HepG2 (cell line): ENCODE results near the gene LAP3. TPM values are rescaled to one million over a fixed set of nuclear protein-coding genes. Genes with fewer than 3 reads are reported as not detected.

Experiments
- AGO2 ChIP-seq: fragments of 200-400 bp; formaldehyde crosslinking; optimal IDR thresholded peaks from 2 replicates; pipeline ENCODE3; 2017; ENCODE audit warnings: mild to moderate bottlenecking, low read depth, low read length, moderate library complexity
- EED ChIP-seq: sonication (generic); formaldehyde crosslinking; IDR thresholded peaks from 2 replicates; pipeline ENCODE4 v1.5.0; 2020; ENCODE audit warnings: mild to moderate bottlenecking, missing genetic modification reagents
- GFI1 ChIP-seq: sonication (generic); formaldehyde crosslinking; IDR thresholded peaks from 2 replicates; pipeline ENCODE4 v1.5.0; 2020; ENCODE audit warnings: missing genetic modification reagents, mild to moderate bottlenecking, borderline replicate concordance
- POLR2A ChIP-seq, 2 experiments: IDR thresholded peaks; 2 replicates each; pipeline ENCODE4 v1.6.1; 2011; ENCODE audit warnings: low read depth in 2 of 2, low read length in 2 of 2, mild to moderate bottlenecking in 1 of 2, moderate library complexity in 1 of 2; ENCODE audit not compliant: insufficient read depth in 1 of 2
- RBM39 ChIP-seq: fragments of 200-400 bp; formaldehyde crosslinking; IDR thresholded peaks from one replicate; pipeline ENCODE4 v1.6.1; 2018; ENCODE audit warnings: antibody characterized with exemption, mild to moderate bottlenecking, low read depth, low read length; ENCODE audit not compliant: poor library complexity, severe bottlenecking
- RXRB ChIP-seq: IDR thresholded peaks from 2 replicates; pipeline ENCODE4 v1.6.1; 2016; ENCODE audit warnings: borderline replicate concordance, missing genetic modification reagents, missing compliant biosample characterization
- TARDBP ChIP-seq: sonication (generic); formaldehyde crosslinking; IDR thresholded peaks from 2 replicates; pipeline ENCODE4 v1.8.0; 2022; ENCODE audit warnings: mild to moderate bottlenecking, missing genetic modification reagents
- TBX2 ChIP-seq: sonication (generic); formaldehyde crosslinking; IDR thresholded peaks from 2 replicates; pipeline ENCODE4 v1.5.0; 2020; ENCODE audit warnings: missing genetic modification reagents, mild to moderate bottlenecking, borderline replicate concordance
- TCF7 ChIP-seq: sonication (generic); IDR thresholded peaks from 2 replicates; pipeline ENCODE4 v1.6.1; 2016; ENCODE audit warnings: antibody characterized with exemption, low read depth
- ZBTB42 ChIP-seq: sonication (generic); formaldehyde crosslinking; IDR thresholded peaks from 2 replicates; pipeline ENCODE4 v1.5.0; 2020; ENCODE audit warnings: mild to moderate bottlenecking, missing genetic modification reagents
- ZNF253 ChIP-seq: sonication (generic); formaldehyde crosslinking; IDR thresholded peaks from 2 replicates; pipeline ENCODE4 v1.8.0; 2022; ENCODE audit warnings: mild to moderate bottlenecking, missing genetic modification reagents, borderline replicate concordance
- ZNF550 ChIP-seq: sonication (generic); formaldehyde crosslinking; IDR thresholded peaks from 2 replicates; pipeline ENCODE4 v1.4.0; 2020; ENCODE audit warnings: mild to moderate bottlenecking, missing genetic modification reagents, borderline replicate concordance
- ZNF589 ChIP-seq: sonication (generic); formaldehyde crosslinking; conservative IDR thresholded peaks from 2 replicates; pipeline ENCODE4 v1.8.0; 2022; ENCODE audit warnings: mild to moderate bottlenecking, moderate library complexity, missing genetic modification reagents
- ZNF607 ChIP-seq: sonication (generic); formaldehyde crosslinking; IDR thresholded peaks from 2 replicates; pipeline ENCODE4 v1.5.1; 2020; ENCODE audit warnings: missing genetic modification reagents, mild to moderate bottlenecking, borderline replicate concordance
- ZNF629 ChIP-seq: sonication (generic); formaldehyde crosslinking; conservative IDR thresholded peaks from 2 replicates; pipeline ENCODE4 v1.5.0; 2020; ENCODE audit warnings: missing genetic modification reagents
- ZNF720 ChIP-seq: sonication (generic); formaldehyde crosslinking; IDR thresholded peaks from 2 replicates; pipeline ENCODE4 v1.4.0; 2020; ENCODE audit warnings: missing genetic modification reagents
- ZNF83 ChIP-seq: sonication (generic); formaldehyde crosslinking; IDR thresholded peaks from 2 replicates; pipeline ENCODE4 v1.4.0; 2020; ENCODE audit warnings: missing genetic modification reagents, mild to moderate bottlenecking, borderline replicate concordance
- polyA plus RNA-seq, 8 experiments: library from polyadenylated mRNA; depleted of rRNA in 3 of 8; stranded (reverse) in 7 of 8; unstranded in 1 of 8; fragments of >200 nt; fragmentation: Illumina TruSeq in 4 of 8; extraction: Trizol in 4 of 8; gene quantifications; 2 replicates each; pipeline versions ENCODE4 v1.2.1 to v1.2.3, GENCODE V29; 2011 to 2016; ENCODE audit warnings: low read depth in 4 of 8, missing spikeins in 1 of 8, mixed read lengths in 1 of 8; ENCODE audit not compliant: insufficient read depth in 1 of 8
- total RNA-seq, 5 experiments: library from RNA; depleted of rRNA; stranded (reverse); fragments of >200 nt; fragmentation: Illumina TruSeq; extraction: Trizol; gene quantifications; 2 replicates each; pipeline ENCODE4 v1.2.3, GENCODE V29; 2016; ENCODE audit warnings: low read depth in 1 of 5
- TF ChIP-seq, protein P1 (sequence below): IDR thresholded peaks from 2 replicates; pipeline ENCODE4 v1.6.1; 2016
- TF ChIP-seq, protein P2 (sequence below): sonication (generic); formaldehyde crosslinking; IDR thresholded peaks from 2 replicates; pipeline ENCODE4 v1.4.0; 2020; ENCODE audit warnings: missing genetic modification reagents
- TF ChIP-seq, protein P3 (sequence below): sonication (generic); formaldehyde crosslinking; IDR thresholded peaks from 2 replicates; pipeline ENCODE4 v1.8.0; 2023; ENCODE audit warnings: mild to moderate bottlenecking, missing genetic modification reagents
- TF ChIP-seq, protein P4 (sequence below): sonication (generic); formaldehyde crosslinking; IDR thresholded peaks from 2 replicates; pipeline ENCODE4 v1.5.0; 2020; ENCODE audit warnings: missing genetic modification reagents

The LAP3 gene
- total and polyA plus RNA-seq, 2 of the 13 experiments (the other 11 are each of a cell fraction or from before 2014, with no cell fraction given), result 106 to 125 TPM

DNA sequence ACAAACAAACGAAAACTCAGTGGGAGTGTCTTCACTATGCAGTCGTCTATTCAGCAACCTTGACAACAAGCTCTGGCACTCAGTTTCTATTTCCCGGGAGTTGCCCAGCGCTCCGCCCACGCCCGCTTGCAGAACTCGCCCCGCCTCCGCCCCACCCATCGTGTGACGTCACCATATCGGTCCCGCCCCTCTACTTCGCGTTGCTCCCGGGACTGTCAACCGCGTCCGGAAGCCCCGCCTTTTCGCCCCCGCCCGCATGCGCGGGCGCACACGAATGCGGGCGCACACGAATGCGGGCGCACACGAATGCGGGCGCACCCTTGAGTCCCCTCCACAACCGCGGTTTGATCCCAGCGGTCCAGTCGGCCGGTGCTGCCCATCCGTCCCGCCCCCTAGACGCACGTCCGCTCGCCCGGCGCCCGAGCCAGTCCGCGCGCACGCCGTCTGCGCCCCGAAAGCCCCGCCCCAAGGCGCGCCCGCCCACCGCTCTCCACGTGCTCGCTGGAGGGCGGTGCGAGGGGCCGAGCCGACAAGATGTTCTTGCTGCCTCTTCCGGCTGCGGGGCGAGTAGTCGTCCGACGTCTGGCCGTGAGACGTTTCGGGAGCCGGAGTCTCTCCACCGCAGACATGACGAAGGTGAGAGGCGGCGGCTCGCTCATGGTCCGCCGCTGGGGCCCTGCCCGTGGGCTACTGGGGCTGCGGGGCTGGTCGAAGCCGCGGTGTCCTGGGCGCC, at the start of gene LAP3 (continued):
- TF ChIP-seq ZNF720 (CRISPR knock-in tag) (no peak), POLR2A (IDR thresholded peaks at IDR 0.05; ENCODE audit: insufficient read depth in 1 of 2, low read depth in 2 of 2, low read length in 2 of 2) (peak; percentile 89 to 92), AGO2 (peak; percentile 96), ZNF589 (CRISPR knock-in tag) (peak; percentile 86; the same call in 1 of the 2 replicates), ZNF607 (CRISPR knock-in tag) (peak; percentile 89), ZNF629 (CRISPR knock-in tag) (0 out of 2 replicates have a peak, but pooled peaks have one; percentile 15), TARDBP (CRISPR knock-in tag) (peak; percentile 85), GFI1 (CRISPR knock-in tag) (peak; percentile 36; the same call in 1 of the 2 replicates), RBM39 (peak; percentile 89), ZNF550 (CRISPR knock-in tag) (0 out of 2 replicates have a peak, but pooled peaks have one; percentile 60), TCF7 (no peak), ZNF83 (0 out of 2 replicates have a peak, but pooled peaks have one; percentile 16), ZBTB42 (CRISPR knock-in tag) (peak; percentile 82; the same call in 1 of the 2 replicates), ZNF253 (CRISPR knock-in tag) (peak; percentile 97), EED (CRISPR knock-in tag) (0 out of 2 replicates have a peak, but pooled peaks have one; percentile 51), RXRB (CRISPR knock-in tag) (peak; percentile 58; the same call in 1 of the 2 replicates), TBX2 (CRISPR knock-in tag) (peak; percentile 82)
- TF ChIP-seq, protein P1, sequence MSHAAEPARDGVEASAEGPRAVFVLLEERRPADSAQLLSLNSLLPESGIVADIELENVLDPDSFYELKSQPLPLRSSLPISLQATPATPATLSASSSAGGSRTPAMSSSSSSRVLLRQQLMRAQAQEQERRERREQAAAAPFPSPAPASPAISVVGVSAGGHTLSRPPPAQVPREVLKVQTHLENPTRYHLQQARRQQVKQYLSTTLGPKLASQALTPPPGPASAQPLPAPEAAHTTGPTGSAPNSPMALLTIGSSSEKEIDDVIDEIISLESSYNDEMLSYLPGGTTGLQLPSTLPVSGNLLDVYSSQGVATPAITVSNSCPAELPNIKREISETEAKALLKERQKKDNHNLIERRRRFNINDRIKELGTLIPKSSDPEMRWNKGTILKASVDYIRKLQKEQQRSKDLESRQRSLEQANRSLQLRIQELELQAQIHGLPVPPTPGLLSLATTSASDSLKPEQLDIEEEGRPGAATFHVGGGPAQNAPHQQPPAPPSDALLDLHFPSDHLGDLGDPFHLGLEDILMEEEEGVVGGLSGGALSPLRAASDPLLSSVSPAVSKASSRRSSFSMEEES, result peak; percentile 71
- TF ChIP-seq, protein P2, sequence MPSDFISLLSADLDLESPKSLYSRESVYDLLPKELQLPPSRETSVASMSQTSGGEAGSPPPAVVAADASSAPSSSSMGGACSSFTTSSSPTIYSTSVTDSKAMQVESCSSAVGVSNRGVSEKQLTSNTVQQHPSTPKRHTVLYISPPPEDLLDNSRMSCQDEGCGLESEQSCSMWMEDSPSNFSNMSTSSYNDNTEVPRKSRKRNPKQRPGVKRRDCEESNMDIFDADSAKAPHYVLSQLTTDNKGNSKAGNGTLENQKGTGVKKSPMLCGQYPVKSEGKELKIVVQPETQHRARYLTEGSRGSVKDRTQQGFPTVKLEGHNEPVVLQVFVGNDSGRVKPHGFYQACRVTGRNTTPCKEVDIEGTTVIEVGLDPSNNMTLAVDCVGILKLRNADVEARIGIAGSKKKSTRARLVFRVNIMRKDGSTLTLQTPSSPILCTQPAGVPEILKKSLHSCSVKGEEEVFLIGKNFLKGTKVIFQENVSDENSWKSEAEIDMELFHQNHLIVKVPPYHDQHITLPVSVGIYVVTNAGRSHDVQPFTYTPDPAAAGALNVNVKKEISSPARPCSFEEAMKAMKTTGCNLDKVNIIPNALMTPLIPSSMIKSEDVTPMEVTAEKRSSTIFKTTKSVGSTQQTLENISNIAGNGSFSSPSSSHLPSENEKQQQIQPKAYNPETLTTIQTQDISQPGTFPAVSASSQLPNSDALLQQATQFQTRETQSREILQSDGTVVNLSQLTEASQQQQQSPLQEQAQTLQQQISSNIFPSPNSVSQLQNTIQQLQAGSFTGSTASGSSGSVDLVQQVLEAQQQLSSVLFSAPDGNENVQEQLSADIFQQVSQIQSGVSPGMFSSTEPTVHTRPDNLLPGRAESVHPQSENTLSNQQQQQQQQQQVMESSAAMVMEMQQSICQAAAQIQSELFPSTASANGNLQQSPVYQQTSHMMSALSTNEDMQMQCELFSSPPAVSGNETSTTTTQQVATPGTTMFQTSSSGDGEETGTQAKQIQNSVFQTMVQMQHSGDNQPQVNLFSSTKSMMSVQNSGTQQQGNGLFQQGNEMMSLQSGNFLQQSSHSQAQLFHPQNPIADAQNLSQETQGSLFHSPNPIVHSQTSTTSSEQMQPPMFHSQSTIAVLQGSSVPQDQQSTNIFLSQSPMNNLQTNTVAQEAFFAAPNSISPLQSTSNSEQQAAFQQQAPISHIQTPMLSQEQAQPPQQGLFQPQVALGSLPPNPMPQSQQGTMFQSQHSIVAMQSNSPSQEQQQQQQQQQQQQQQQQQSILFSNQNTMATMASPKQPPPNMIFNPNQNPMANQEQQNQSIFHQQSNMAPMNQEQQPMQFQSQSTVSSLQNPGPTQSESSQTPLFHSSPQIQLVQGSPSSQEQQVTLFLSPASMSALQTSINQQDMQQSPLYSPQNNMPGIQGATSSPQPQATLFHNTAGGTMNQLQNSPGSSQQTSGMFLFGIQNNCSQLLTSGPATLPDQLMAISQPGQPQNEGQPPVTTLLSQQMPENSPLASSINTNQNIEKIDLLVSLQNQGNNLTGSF (CRISPR knock-in tag), result peak; percentile 74; the same call in 1 of the 2 replicates
- TF ChIP-seq, protein P3, sequence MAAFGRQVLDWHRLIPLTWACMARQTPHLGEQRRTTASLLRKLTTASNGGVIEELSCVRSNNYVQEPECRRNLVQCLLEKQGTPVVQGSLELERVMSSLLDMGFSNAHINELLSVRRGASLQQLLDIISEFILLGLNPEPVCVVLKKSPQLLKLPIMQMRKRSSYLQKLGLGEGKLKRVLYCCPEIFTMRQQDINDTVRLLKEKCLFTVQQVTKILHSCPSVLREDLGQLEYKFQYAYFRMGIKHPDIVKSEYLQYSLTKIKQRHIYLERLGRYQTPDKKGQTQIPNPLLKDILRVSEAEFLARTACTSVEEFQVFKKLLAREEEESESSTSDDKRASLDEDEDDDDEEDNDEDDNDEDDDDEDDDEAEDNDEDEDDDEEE (CRISPR knock-in tag), result peak; percentile 52; the same call in 1 of the 2 replicates
- TF ChIP-seq, protein P4, sequence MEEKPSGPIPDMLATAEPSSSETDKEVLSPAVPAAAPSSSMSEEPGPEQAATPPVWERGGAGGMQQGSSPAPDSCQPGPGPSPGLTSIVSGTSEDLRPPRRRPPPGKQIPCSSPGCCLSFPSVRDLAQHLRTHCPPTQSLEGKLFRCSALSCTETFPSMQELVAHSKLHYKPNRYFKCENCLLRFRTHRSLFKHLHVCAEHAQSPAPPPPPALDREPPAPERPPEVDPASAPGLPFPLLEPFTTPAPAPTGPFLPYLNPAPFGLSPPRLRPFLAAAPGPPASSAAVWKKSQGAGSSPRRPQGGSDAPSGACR (CRISPR knock-in tag), result no peak
